Measurements from ENCODE around the gene PTPRQ.

- peak; percentile 39 for TF ChIP-seq CTCF (IDR thresholded peaks at IDR 0.05)
- TF ChIP-seq ZBTB33 (IDR thresholded peaks at IDR 0.05; ENCODE audit: borderline replicate concordance, low read depth): no peak
- no peak for TF ChIP-seq YY1 (IDR thresholded peaks at IDR 0.05; ENCODE audit: low read depth)
- TF ChIP-seq RAD21 (IDR thresholded peaks at IDR 0.05; ENCODE audit: low read length): no peak
- no peak for TF ChIP-seq RFX5 (IDR thresholded peaks at IDR 0.05; ENCODE audit: low read length)
These were observed 68.7 kb downstream of the PTPRQ start for GRCh38 chr12:80512781-80513180.

All from SK-N-SH (cell line).